ENCODE measurements around the gene HS3ST6.
"Not testable (repeated sequence)": the region's sequence is repeated elsewhere in the genome, so short reads cannot be mapped to it uniquely, and the experiment has no call there.

Gene HS3ST6

DNA sequence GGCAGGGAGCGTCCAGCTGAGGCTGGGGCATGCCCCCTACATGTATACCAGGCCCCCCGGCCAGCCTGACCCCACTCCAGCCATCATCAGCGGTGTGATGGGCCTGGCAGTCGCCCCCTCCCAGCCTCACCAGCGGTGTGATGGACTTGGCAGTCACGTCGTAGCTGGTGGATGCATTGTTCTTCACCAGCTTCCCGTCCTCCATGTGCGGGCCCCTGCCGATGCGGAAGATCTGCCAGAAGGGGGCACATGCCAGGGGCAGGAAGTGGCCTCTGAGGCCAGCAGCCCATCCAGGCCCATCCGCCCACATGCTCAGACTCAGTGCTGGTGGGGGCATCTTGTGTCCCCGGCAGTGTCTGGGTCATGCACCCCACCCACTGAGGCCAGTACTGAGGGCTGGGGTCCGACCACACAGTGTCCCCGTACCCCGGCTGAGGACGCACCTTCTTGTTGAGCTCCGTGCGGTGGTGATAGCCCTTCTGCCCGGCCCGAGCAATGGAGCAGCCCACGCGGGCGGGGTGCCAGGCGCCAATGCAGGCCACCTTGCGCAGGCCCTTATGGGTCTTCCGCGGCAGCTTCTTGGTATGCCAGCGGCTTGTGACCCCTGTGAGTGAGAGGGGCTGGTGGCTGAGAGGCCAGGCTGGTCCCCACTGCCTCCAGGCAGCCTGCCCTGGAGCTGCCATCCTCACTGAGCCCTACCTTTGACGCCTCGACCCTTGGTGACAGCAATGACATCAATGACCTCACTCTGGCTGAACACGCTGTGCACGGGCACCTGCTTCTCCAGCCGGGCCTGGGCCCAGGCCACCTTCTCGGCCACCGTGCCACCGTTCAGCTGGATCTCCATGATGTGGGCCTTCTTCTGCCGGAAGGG is 28.5 kb upstream of the HS3ST6 start:
- DNase-seq: no peak

DNA sequence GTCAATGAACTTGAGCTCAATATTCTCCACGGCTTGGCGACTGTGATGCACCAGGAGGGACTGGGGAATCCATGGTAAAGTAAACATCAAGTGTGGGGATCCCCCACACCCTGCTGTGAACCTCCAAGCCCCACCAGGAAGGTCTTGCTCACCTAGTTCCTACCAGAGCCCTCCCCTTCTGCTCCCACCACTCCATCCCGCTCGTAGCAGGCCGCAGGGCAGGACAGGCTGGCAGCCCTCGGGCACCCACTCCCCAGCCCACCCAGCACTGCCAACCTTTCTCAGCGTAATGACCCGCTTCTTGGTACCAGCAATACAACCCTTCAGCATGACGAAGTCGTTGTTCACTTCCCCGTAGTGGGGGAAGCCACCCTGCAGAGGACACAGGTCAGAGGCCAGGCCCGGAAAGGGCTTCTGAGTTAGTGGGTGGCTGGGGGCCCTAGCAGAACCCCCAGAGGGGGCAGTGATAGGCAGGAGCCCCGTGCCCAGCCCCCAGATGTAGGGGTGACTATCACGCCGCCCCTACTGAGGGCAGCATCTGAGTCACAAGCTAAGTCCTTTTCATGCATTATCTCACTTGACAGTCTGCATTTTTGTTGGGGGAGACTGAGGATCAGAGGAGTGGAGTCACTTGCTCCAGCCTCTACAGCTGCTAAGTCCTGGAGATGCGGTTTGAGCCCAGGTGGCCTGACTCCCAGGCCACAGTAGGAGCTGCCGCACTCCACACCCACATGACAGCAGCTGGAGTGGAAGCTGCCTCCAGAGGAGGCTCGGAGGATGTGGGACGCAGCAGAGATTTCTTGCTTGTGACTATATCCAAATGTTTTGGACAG is 27.6 kb upstream of the HS3ST6 start:
- DNase-seq: no peak

DNA sequence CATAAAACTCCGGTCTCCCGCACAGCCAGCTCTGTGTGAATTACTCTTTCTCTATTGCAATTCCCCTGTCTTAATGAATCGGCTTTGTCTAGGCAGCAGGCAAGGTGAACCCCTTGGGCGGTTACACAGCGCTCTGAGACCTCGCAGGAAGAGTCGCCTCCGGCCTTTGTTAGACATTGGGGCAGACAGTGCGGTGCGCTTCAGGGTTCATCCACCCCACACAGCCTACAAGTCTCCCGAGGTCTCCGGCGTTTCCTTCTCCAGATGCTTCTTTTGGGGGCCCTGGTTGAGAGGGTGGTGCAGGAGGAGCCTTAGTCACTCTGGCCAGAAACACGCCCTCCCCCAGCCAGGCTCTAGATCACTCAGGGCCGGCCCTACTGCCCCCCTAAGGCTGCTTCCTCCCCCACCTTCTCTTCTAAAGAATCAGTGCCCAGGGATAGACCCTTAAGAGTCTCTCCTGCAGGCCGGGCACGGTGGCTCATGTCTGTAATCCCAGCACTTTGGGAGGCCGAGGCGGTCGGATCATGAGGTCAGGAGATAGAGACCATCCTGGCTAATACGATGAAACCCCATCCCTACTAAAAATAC is 26.5 kb upstream of the HS3ST6 start:
- DNase-seq: no peak

DNA sequence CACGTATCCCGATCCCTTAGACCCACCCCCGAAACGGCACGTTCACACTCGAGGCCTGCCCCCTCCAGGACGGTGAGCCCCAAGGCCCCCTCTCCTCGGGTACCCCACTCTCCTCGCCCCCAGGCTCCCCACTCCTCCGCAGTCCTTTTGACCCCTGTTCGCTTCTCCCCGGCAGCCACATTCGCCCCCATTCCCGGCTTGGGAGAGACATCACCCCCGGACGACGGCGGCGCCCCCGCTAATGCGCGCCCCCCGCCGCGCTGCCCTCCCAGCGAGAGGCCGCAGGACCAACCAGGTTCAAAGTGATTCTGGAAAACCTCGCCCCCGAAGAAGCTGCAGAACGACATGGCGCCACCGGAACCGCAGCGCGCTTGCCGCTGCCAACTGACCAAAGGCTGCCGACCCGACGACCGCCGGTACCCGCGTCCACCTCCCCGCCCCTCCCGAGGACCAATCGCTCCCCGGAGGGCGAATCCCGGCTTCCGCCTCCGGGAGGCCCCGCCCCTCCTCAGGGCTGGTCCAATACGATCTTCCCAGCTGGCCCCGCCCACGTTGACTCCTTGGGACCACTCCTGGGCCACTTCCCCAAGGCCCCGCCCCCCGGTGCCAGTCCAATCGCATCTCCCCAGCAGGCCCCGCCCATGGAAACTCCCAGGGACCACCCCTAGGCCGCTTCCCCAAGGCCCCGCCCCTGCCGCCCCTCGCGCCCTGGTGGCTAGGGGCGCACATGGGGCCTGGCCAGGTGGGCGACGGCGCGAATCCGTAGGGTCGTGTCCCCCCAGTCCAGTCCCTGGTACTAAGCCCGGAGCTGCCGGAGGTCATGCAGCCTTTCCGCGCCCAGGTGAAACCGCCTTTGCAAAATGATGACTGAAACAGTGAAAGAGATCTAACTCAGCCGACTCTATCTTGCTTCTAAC is 24.9 kb upstream of the HS3ST6 start, which contains the start of gene MSRB1:
Gene MSRB1 (minus strand): TSS at position 390 of the 917 bp plus-strand sequence. CDS start 43 bp downstream, at position 347.
- peak; percentile 98 for DNase-seq

DNA sequence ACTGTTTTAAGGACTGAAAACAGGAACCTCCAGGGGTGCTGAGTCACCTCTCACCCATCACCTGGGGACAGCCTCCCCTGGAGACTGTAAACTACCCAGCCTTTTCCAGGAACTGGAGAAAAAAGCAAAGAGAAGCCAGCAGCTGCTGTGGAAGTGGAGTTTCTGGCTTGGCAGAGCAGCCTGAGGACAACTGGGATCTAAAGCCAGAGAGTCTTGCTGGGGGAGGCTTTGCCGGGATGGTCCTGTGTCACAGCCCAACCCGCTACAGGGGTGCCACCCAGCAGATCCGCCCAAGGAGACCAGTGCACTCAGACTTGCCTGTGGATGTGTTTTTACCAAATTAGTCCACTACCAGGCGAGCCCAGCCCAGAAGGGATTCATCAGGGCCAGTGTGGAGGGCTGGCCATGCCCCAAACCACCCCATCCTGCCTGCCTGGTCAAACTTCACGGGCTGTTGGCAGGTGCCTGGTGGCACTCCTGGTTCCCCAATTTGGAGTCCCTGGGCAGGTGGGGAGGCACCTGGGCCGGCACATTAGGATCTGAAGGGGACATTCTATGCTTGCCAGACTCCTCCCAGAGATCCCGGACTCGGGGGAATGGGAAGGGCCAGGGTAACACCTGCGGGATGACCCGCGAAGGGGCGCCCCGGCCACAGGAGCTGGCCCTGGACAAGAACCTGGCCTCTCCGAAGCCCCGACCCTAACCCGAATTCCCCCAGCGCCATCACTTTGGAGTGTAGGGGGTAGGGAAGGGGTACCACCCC is 24.0 kb upstream of the HS3ST6 start:
- DNase-seq: peak; percentile 85

DNA sequence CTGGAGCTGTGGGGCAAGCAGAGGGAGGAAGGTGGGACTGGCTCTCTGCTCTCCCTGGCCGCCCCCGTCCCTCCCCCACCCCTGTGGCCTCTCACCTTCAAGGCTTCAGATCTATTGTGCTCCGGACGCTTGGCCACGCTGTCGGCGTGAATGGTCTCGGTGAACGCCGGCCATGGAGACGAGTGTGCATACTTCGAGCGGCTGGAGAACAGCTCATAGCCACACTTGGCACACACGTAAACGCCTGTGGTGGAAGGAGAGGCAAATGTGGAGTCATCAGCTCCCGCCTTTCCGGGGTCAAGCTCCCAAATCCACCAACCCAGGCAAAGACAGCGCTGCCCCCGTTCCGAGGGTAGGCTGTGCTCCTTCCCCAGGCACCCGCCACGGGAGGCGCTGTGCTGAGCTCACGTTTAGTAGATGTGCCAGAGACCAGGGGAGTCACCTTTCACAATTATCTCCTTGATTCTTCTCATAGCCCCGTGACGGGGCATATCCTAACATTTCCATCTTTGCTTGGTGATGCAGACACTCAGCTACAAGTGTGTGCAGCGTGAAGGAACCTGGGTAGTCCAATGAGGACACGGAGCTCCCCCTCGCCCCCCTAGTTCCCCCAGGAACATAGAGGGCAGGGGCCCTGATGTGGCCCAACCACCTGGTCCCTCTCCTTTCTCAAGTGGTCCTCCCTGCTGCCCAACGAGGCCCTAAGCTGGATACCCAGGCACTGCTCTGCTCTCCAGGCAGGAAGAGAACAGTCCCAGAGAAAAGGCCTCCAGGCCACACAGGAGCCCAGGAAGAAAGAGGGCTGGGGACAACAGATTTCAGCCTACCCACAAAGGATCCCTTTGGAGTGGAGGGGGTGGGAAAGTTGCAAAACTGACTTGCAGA is 23.2 kb upstream of the HS3ST6 start:
- no peak for DNase-seq

DNA sequence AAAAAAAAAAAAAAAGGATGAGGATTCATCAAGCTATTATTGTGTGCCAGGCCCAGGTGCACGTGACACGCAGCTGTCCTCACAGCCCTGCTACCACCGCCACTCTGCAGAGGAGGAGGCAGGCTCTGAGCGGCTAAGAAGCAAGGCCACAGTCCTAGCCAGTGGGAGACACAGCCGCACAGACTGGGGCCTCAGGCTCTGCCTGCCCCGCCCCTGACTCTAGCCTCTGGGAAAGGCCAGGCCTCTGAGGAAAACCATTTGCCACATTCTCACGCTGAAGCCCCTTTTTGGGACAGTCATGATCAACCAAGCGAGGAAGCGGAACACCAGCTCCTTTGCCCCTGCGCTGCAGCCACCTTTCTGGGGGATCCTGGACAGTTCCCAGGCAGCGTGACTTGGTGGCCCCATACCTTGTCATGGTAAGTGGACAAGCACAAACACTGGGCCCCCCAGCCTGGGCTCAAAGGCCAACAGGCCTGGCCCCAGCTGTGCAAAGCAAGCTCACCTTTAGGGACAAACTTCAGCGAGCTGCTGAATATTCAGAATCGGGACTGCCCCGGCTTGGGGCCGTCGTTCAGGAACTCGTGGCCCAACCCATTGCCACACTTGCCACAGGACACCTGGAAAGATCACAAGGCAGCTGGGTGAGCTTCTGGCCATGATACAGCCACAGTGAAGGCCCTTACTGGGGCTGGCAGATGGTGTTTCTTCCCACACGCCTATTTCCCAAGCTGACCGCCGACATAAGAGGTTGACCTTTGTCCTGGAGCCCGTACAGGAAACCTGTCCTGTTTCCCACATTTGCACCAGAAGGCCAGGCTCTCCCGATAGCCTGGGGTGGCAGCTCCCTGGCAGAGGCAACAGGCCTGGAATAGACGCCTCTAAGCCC is 22.3 kb upstream of the HS3ST6 start:
- no peak for DNase-seq

DNA sequence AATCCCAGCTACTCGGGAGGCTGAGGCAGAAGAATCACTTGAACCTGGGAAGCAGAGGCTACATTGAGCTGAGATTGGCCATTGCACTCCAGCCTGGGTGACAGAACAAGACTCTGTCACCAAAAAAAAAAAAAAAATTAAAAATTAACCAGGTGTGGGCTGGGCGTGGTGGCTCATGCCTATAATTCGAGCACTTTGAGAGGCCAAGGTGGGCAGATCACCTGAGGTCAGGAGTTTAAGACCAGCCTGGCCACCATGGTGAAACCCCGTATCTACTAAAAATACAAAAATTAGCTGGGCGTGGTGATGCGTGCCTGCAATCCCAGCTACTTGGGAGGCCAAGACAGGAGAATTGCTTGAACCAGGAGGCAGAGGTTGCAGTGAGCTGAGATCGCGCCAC is 21.6 kb upstream of the HS3ST6 start:
- not testable (repeated sequence) for DNase-seq

DNA sequence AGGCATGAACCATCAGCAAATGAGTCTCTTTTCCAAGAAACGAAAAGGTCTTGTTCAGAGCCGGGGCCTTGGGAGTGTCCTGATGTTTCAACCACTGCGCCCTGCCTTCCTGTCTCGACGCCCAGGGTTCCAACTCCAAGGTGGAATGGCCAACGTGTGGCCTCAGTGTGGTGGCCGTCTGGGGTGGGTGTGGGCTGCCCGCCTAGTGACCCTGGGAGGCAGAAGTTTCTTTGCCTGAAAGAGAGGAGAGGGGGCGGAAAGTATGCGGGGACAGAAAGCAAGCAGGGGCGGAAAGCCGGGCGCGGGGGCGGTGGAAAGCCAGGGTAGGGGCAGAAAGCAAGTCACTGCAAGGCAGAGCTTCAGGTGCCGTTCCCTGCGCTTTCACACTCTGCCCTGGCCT is 20.7 kb upstream of the HS3ST6 start:
- DNase-seq: no peak

DNA sequence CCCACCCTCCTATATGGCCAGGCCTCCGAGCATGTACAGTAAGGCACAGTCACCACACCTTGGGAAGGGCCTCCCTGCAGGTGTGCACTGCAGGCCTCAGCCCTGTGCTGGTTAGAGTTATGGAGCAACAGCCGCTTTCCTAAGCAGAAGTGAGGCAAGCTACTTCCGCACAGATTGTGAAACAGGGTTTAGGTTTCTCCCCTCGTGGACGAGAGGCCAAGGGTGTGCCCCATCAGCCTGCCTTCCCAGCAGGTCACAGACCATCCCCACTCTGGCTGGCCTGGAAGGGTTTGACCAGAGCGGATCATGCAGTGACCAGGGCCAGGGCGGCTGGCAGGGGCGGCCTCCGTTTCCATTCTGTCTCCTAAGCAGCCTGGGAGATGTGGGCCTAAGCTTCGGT is 20.1 kb upstream of the HS3ST6 start:
- DNase-seq: peak; percentile 87

DNA sequence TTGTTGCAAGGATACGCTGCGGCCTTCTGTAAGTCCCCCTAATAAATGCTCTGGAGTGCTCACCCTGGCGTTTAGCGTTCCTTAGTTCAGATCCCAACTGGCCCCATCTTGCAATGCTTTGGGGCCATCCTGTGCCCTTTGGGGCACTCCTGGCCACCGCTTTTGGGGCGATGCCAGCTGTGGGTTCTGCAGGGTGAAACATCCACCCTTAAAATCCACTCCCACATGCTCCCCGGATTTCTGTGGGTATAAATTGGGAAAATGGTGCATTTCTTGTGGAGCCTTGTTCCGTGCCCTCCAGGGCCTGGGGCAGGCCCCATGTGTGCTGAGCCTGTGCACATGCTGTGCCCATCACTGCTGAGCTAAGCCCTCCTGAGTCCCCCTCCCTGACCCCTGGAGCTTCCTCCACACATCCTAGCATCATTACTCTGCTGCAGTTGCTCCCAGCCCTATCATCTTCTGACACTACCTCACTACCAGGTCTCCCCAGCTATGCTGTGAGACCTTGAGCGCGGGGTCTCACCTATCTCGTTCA is 18.8 kb upstream of the HS3ST6 start:
- DNase-seq: no peak

DNA sequence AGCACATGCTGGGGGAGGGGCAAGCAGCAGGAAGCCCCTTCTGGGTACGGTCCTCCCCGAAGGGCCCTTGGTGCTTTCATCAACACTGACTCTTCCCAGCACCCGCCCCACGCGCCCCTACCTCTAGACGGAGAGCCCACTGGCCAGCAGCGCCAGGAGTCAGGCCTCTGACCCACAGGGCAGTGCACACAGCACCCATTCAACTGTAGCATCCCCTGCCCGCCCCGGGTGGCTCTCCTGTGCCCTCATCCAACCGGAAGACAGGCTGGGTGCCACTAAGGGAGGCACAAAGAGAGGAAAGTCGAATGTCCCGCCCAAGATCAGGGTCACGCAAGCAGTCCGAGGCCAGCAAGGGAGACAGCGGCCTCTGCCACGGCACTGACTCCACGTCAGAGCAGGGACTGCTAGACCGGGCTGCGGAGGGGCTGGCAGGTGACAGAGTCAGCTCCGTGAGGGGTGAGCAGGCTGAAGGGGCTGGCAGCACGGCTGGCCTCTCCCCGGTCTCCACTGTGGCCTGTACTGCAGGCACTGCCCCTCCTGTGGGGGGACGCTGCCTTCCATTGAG is 15.0 kb upstream of the HS3ST6 start:
- DNase-seq: no peak

DNA sequence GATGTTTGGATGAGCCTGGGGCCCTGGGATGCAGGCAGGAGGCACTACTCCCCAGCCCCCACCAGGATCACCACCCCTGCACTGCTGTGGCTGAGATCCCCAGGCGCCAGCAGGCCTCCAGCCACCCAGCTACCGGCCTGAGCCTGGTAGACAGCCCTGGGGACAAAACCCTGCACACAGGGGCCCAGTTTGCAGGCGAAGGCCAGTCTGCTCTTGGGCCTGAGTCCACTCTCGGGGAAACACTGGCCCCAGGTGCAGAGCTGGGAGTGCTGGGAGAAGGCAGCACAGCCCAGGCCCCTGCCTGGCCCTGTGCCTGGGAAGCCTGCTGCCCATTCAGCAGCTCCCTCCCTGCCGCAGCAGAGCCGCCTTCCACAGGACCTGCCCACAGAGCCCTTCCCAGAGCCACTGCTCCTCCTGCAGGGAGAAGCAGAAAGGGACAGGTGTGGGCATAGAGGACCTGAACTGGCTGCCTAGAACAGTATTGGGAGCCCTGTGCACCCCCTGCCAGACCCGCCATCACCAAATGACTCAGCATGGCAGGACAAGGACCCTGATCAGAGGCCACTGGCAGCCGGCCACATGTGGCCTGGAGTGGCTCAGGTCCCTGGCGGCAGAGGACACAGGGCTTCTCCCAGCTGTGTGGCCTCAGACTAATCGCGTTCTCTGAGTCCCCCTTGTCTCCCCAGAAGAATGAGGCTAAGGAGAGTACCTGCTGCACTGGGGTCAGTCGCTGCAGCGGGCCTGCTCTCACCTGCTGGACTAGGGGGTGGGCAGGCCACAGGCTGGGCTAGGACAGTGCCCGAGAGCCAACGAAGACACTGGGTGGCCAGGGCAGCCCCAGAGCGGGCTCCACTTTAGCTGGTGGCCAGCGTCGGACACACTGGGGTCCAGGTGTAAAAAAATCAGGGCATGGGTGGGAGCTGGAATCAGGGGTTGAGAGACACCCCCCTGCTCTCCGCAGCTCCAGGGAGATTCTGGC is 14.1 kb upstream of the HS3ST6 start:
- DNase-seq: peak; percentile 11

DNA sequence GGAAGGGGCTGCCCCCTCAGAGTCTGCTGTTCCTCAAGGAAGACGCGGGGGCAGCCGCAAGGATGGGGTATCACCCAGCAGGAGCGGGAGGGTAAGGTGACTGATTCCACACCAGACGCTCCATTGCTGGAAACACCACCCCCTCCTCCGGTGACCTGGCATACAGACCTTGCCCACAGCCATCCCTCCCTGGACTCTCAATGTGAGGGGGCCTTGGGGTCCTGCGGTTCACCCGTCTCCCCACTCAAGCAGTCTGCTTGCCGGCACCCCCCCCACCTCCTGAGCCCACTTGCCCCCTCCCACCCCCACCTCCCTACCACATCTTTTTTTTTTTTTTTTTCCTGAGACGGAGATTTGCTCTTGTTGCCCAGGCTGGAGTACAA is 12.1 kb upstream of the HS3ST6 start:
- no peak for DNase-seq

DNA sequence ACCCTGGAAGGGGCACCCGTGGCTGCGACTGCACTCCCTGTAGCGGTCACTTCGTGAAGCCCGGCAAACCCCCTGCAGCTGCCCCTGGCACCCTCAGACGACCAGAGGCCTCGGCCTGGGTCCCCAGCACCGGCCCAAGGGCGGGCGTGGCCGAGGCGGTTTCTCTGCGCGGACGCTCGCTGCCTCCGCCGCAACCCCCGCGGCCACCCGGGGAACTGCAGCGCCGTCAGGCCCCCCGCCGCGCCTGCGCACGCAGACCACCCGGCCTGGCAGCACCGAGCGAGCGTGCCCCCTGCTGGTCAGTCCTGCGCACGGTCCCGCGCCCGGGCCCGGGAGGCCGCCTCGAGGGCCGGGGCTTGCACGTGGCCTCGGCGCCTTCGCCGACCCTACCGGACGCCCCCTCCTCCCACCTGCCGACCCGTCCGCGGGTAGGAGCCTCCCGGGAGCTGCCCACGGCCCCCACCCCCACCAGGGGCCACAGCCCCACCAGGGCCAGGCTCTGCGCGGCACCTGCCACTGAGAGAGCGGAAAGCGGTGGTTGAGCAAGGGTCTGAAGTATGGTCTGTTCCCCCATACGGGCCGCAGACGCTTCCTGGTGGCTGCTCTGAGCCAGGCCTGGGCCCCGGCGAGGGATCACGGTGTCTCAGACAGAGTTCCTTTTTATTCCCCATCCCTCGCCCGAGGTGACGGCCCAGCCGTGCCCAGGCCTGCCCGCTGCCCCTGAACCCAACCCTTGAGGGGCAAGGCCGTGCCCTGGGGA is 11.5 kb upstream of the HS3ST6 start:
- DNase-seq: peak; percentile 70

DNA sequence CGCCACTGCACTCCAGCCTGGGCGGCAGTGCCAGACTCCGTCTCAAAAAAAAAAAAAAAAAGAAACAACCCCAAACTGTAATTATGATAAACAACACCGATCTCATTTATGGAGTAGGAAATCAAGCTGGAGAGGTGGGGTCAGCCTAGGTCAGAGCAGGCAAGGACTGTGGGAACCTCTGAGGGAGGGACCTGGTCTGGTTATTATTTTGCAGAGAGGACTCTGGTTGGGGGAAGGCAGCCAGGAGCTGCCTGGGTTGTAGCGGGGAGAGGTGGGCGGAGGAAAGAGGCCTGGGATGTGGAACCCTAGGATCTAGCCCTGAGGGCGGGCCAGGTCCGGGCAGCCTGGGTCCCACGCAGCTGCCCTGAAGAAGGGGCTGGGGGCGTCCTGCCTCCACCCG is 10.9 kb upstream of the HS3ST6 start:
- DNase-seq: no peak

DNA sequence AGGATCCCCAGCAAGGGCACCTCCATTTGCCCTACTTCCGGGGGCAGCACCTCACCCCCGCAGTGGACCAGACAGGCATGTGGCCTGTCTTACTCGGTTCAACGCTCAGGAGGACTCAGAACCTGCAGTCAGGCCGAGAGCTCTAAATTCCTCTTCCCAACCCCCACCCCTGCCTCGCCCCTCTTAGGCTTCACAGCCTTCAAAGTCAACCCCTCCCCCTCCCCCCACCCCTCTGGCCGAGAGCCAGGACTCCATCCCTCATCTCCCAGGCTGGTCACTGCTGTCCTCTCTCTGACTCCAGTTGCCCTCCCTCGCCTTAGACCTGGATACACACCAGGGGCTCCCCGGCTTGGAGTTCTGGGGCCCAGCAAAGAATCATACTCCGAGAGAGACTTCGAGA is 8.1 kb upstream of the HS3ST6 start:
- no peak for DNase-seq
